Measurements from ENCODE around the gene RBMS1. TPM values are rescaled to one million over a fixed set of nuclear protein-coding genes. Genes with fewer than 3 reads are reported as not detected.

The RBMS1 gene
- total RNA-seq, 1 donor from 2014 or later: 93.3 TPM

- no peak overlapping the region for H3K4me3 ChIP-seq
- intact Hi-C loops (cut with DNase I): no loop called here
- no peaks in the 10 kb centered on the region for H3K9me3 ChIP-seq
- H3K27ac ChIP-seq: peak overlapping the region; percentile 5
- TF ChIP-seq POLR2A (IDR thresholded peaks at IDR 0.05): no peak
- no peak for DNase-seq (ENCODE audit: extremely low spot score in 2 of 2)
- no peaks in the 10 kb centered on the region for H3K27me3 ChIP-seq
- no peaks in the 10 kb centered on the region for H3K36me3 ChIP-seq
- peaks cover 91% of the 10 kb centered on the region for H3K4me1 ChIP-seq
Observed at GRCh38 chr2:160380611-160381010, 113.0 kb downstream of the RBMS1 start.

- H3K27me3 ChIP-seq: no peaks in the 10 kb centered on the region
- peak overlapping the region; percentile 5 for H3K27ac ChIP-seq
- no peak overlapping the region for H3K4me3 ChIP-seq
- intact Hi-C loops (cut with DNase I): no loop called here
- DNase-seq (ENCODE audit: extremely low spot score in 2 of 2): no peak
- TF ChIP-seq CTCF (IDR thresholded peaks at IDR 0.05): no peak
- no peak for TF ChIP-seq POLR2AphosphoS5 (IDR thresholded peaks at IDR 0.05; ENCODE audit: insufficient read depth in 1 of 2, low read depth in 1 of 2)
- TF ChIP-seq POLR2A (IDR thresholded peaks at IDR 0.05): no peak
- no peaks in the 10 kb centered on the region for H3K9me3 ChIP-seq
- H3K36me3 ChIP-seq: no peaks in the 10 kb centered on the region
- peaks cover 91% of the 10 kb centered on the region for H3K4me1 ChIP-seq
Observed at GRCh38 chr2:160380000-160380570, 113.5 kb downstream of the RBMS1 start.

- H3K4me3 ChIP-seq: no peak overlapping the region
- H3K27me3 ChIP-seq: no peaks in the 10 kb centered on the region
- TF ChIP-seq POLR2A (IDR thresholded peaks at IDR 0.05): no peak
- TF ChIP-seq POLR2AphosphoS5 (IDR thresholded peaks at IDR 0.05; ENCODE audit: insufficient read depth in 1 of 2, low read depth in 1 of 2): peak in 1 of 2 donors; percentile 70
- intact Hi-C loops (cut with DNase I): no loop called here
- peaks cover 91% of the 10 kb centered on the region for H3K4me1 ChIP-seq
- peak overlapping the region; percentile 46 for H3K27ac ChIP-seq
- no peaks in the 10 kb centered on the region for H3K9me3 ChIP-seq
- H3K36me3 ChIP-seq: no peaks in the 10 kb centered on the region
- DNase-seq (ENCODE audit: extremely low spot score in 2 of 2): no peak
Observed at GRCh38 chr2:160379399-160379798, 114.2 kb downstream of the RBMS1 start.

- Histone ChIP-seq H3K4me3 (no peak overlapping the region), H3K9me3 (no peaks in the 10 kb centered on the region), H3K4me1 (peaks cover 99% of the 10 kb centered on the region), H3K36me3 (no peaks in the 10 kb centered on the region), H3K27ac (peak overlapping the region; percentile 2), H3K27me3 (no peaks in the 10 kb centered on the region)
- TF ChIP-seq POLR2AphosphoS5 (IDR thresholded peaks at IDR 0.05; ENCODE audit: insufficient read depth in 1 of 2, low read depth in 1 of 2): no peak
- TF ChIP-seq POLR2A (IDR thresholded peaks at IDR 0.05): no peak
- TF ChIP-seq CTCF (IDR thresholded peaks at IDR 0.05): no peak
- no peak for DNase-seq (ENCODE audit: extremely low spot score in 2 of 2)
- intact Hi-C loops (cut with DNase I): no loop called here
Observed at GRCh38 chr2:160377204-160377995, 116.2 kb downstream of the RBMS1 start.

GRCh38 chr2:160376576-160376975 lies 117.0 kb downstream of the RBMS1 start:
- Histone ChIP-seq H3K36me3 (no peaks in the 10 kb centered on the region), H3K4me3 (no peak overlapping the region), H3K27me3 (no peaks in the 10 kb centered on the region), H3K27ac (peak overlapping the region; percentile 2), H3K4me1 (peaks cover 99% of the 10 kb centered on the region), H3K9me3 (no peaks in the 10 kb centered on the region)
- no peak for TF ChIP-seq CTCF (IDR thresholded peaks at IDR 0.05)
- no peak for TF ChIP-seq POLR2A (IDR thresholded peaks at IDR 0.05)
- TF ChIP-seq POLR2AphosphoS5 (IDR thresholded peaks at IDR 0.05; ENCODE audit: insufficient read depth in 1 of 2, low read depth in 1 of 2): no peak
- intact Hi-C loops (cut with DNase I): no loop called here
- no peak for DNase-seq (ENCODE audit: extremely low spot score in 2 of 2)

Data from vagina (tissue), 2 donors.